HG03439 (cell line): Measurements from ENCODE around the gene KSR2.

Experiments
- ATAC-seq: cut with Tn5 transposase; IDR thresholded peaks from one replicate; pipeline ENCODE4 v1.9.1; 2021; ENCODE audit warnings: mild to moderate bottlenecking, moderate library complexity; ENCODE audit not compliant: unreplicated experiment

KSR2 gene

GRCh38 chr12:117589021-117589420 is 379.8 kb downstream of the KSR2 start:
- no peak for ATAC-seq

GRCh38 chr12:117587631-117588287 is 381.0 kb downstream of the KSR2 start:
- ATAC-seq, result no peak

GRCh38 chr12:117583677-117584225 is 385.0 kb downstream of the KSR2 start:
- no peak for ATAC-seq

- no peak for ATAC-seq
Measured at GRCh38 chr12:117583092-117583491, 385.7 kb downstream of the KSR2 start.

GRCh38 chr12:117582135-117582784 is 386.5 kb downstream of the KSR2 start:
- ATAC-seq, result no peak

- no peak for ATAC-seq
Measured at GRCh38 chr12:117580718-117581062, 388.1 kb downstream of the KSR2 start.

GRCh38 chr12:117580015-117580717 is 388.6 kb downstream of the KSR2 start:
- no peak for ATAC-seq

- no peak for ATAC-seq
Measured at GRCh38 chr12:117577122-117577657, 391.6 kb downstream of the KSR2 start.

- ATAC-seq, result no peak
Measured at GRCh38 chr12:117576053-117576452, 392.7 kb downstream of the KSR2 start.

GRCh38 chr12:117574655-117575054 is 394.1 kb downstream of the KSR2 start:
- ATAC-seq, result no peak

- ATAC-seq, result no peak
Measured at GRCh38 chr12:117572755-117573154, 396.0 kb downstream of the KSR2 start.

- no peak for ATAC-seq
Measured at GRCh38 chr12:117571321-117571720, 397.5 kb downstream of the KSR2 start.

GRCh38 chr12:117570608-117571007 is 398.2 kb downstream of the KSR2 start:
- no peak for ATAC-seq

- ATAC-seq, result no peak
Measured at GRCh38 chr12:117567644-117568216, 401.1 kb downstream of the KSR2 start.

GRCh38 chr12:117564881-117565280 is 403.9 kb downstream of the KSR2 start:
- no peak for ATAC-seq

- ATAC-seq, result no peak
Measured at GRCh38 chr12:117563706-117564105, 405.1 kb downstream of the KSR2 start.

- no peak for ATAC-seq
Measured at GRCh38 chr12:117563007-117563406, 405.8 kb downstream of the KSR2 start.

GRCh38 chr12:117561990-117562389 is 406.8 kb downstream of the KSR2 start:
- ATAC-seq, result no peak

- no peak for ATAC-seq
Measured at GRCh38 chr12:117559978-117560377, 408.8 kb downstream of the KSR2 start.

- no peak for ATAC-seq
Measured at GRCh38 chr12:117555889-117556288, 412.9 kb downstream of the KSR2 start.

GRCh38 chr12:117552971-117553370 is 415.8 kb downstream of the KSR2 start:
- ATAC-seq, result no peak
